ENCODE results near the gene TMCO5A.

DNA sequence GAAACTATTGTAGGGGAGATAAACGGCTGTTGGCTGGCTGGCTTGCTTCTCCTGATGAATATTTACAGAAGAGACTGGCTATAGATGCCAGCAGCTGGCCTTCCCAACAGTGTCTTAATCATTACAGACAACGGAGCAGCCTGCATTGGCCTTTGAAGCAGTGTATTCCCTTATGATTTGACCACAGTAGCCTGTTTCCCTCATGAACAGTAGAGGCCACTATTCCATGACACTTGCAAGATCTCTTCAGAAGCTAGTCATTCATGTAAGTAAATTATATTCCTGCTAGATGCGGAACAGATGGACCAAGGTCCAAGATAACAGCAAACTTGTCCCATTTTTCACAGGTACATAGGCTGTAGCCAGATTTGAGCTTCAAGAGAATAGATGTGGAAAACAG, 47.3 kb downstream of the TMCO5A start:
- TF ChIP-seq, protein P1, sequence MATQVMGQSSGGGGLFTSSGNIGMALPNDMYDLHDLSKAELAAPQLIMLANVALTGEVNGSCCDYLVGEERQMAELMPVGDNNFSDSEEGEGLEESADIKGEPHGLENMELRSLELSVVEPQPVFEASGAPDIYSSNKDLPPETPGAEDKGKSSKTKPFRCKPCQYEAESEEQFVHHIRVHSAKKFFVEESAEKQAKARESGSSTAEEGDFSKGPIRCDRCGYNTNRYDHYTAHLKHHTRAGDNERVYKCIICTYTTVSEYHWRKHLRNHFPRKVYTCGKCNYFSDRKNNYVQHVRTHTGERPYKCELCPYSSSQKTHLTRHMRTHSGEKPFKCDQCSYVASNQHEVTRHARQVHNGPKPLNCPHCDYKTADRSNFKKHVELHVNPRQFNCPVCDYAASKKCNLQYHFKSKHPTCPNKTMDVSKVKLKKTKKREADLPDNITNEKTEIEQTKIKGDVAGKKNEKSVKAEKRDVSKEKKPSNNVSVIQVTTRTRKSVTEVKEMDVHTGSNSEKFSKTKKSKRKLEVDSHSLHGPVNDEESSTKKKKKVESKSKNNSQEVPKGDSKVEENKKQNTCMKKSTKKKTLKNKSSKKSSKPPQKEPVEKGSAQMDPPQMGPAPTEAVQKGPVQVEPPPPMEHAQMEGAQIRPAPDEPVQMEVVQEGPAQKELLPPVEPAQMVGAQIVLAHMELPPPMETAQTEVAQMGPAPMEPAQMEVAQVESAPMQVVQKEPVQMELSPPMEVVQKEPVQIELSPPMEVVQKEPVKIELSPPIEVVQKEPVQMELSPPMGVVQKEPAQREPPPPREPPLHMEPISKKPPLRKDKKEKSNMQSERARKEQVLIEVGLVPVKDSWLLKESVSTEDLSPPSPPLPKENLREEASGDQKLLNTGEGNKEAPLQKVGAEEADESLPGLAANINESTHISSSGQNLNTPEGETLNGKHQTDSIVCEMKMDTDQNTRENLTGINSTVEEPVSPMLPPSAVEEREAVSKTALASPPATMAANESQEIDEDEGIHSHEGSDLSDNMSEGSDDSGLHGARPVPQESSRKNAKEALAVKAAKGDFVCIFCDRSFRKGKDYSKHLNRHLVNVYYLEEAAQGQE (IDR thresholded peaks at IDR 0.05; ENCODE audit: borderline replicate concordance): no peak
- TF ChIP-seq MXI1 (conservative IDR thresholded peaks at IDR 0.05; ENCODE audit: poor library complexity, severe bottlenecking): no peak

All from neural cell (in vitro differentiated cells).